ENCODE data around the gene TRIM44.
A peak's percentile ranks its signal among the peaks of the same experiment; 100 is the strongest.
"Not testable (repeated sequence)": the region's sequence is repeated elsewhere in the genome, so short reads cannot be mapped to it uniquely, and the experiment has no call there.

TRIM44 gene

DNA sequence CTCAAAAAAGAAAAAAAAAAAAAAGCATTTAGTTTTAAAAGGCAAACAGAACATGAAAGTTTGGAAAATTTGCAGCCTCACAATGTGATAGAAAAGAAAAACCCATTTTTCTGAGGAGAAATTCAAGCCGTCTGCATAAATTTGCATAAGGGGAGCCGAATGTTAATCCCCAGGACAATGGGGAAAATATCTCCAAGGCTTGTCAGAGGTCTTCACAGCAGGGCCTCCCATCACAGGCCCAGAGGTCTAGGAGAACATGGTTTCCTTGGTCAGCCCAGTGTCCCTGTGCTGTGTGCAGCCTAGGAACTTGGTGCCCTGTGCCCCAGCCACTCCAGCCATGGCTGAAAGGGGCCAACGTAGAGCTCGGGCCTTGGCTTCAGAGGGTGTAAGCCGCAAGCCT is 109.1 kb downstream of the TRIM44 start:
- TF ChIP-seq, protein P1, sequence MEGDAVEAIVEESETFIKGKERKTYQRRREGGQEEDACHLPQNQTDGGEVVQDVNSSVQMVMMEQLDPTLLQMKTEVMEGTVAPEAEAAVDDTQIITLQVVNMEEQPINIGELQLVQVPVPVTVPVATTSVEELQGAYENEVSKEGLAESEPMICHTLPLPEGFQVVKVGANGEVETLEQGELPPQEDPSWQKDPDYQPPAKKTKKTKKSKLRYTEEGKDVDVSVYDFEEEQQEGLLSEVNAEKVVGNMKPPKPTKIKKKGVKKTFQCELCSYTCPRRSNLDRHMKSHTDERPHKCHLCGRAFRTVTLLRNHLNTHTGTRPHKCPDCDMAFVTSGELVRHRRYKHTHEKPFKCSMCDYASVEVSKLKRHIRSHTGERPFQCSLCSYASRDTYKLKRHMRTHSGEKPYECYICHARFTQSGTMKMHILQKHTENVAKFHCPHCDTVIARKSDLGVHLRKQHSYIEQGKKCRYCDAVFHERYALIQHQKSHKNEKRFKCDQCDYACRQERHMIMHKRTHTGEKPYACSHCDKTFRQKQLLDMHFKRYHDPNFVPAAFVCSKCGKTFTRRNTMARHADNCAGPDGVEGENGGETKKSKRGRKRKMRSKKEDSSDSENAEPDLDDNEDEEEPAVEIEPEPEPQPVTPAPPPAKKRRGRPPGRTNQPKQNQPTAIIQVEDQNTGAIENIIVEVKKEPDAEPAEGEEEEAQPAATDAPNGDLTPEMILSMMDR (IDR thresholded peaks at IDR 0.05; ENCODE audit: low read depth, low read length, missing control alignments), result no peak
- Histone ChIP-seq H3K27me3 (replicated peaks) (no peaks in the 10 kb centered on the region), H3K4me3 (ENCODE audit: low read depth, low read length) (no peak overlapping the region), H3K27ac (no peak overlapping the region), H3K36me3 (replicated peaks) (no peaks in the 10 kb centered on the region)
- DNase-seq, result no peak
- in situ Hi-C loops (cut with HindIII; ENCODE audit: low pct_ligation_motif_present, low sequenced_read_pairs), result no loop called here

- H3K27me3 ChIP-seq (replicated peaks); H3K27ac ChIP-seq; DNase-seq; in situ Hi-C loops (cut with HindIII; ENCODE audit: low pct_ligation_motif_present, low sequenced_read_pairs); H3K36me3 ChIP-seq (replicated peaks); H3K4me3 ChIP-seq (ENCODE audit: low read depth, low read length): not testable (repeated sequence)
Measured at GRCh38 chr11:35777241-35777640, 114.7 kb downstream of the TRIM44 start.

DNA sequence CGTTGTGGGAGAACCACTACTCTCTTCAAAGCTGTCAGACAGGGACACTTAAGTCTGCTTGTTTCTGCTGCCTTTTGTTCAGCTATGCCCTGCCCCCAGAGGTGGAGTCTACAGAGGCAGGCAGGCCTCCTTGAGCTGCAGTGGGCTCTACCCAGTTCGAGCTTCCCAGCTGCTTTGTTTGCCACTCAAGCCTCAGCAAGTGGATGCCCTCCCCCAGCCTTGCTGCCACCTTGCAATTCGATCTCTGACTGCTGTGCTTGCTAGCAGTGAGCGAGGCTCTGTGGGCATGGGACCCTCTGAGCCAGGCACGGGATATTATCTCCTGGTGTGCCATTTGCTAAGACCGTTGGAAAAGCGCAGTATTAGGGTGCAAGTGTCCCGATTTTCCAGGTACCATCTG is 116.4 kb downstream of the TRIM44 start:
- H3K27me3 ChIP-seq (replicated peaks); in situ Hi-C loops (cut with HindIII; ENCODE audit: low pct_ligation_motif_present, low sequenced_read_pairs); H3K36me3 ChIP-seq (replicated peaks); H3K27ac ChIP-seq; H3K4me3 ChIP-seq (ENCODE audit: low read depth, low read length); DNase-seq: not testable (repeated sequence)

GRCh38 chr11:35779409-35779808 is 116.8 kb downstream of the TRIM44 start:
- TF ChIP-seq, protein P1 (IDR thresholded peaks at IDR 0.05; ENCODE audit: low read depth, low read length, missing control alignments), result no peak
- no peaks in the 10 kb centered on the region for H3K27me3 ChIP-seq (replicated peaks)
- no peak for DNase-seq
- in situ Hi-C loops (cut with HindIII; ENCODE audit: low pct_ligation_motif_present, low sequenced_read_pairs), result no loop called here
- no peaks in the 10 kb centered on the region for H3K36me3 ChIP-seq (replicated peaks)
- no peak overlapping the region for H3K27ac ChIP-seq
- H3K4me3 ChIP-seq (ENCODE audit: low read depth, low read length), result no peak overlapping the region

GRCh38 chr11:35780951-35781860 is 118.6 kb downstream of the TRIM44 start:
- H3K27me3 ChIP-seq (replicated peaks), result no peaks in the 10 kb centered on the region
- H3K27ac ChIP-seq, result no peak overlapping the region
- H3K4me3 ChIP-seq (ENCODE audit: low read depth, low read length), result no peak overlapping the region
- DNase-seq, result peak; percentile 46
- no peaks in the 10 kb centered on the region for H3K36me3 ChIP-seq (replicated peaks)
- TF ChIP-seq, protein P1 (IDR thresholded peaks at IDR 0.05; ENCODE audit: low read depth, low read length, missing control alignments), result no peak
- in situ Hi-C loops (cut with HindIII; ENCODE audit: low pct_ligation_motif_present, low sequenced_read_pairs), result no loop called here

DNA sequence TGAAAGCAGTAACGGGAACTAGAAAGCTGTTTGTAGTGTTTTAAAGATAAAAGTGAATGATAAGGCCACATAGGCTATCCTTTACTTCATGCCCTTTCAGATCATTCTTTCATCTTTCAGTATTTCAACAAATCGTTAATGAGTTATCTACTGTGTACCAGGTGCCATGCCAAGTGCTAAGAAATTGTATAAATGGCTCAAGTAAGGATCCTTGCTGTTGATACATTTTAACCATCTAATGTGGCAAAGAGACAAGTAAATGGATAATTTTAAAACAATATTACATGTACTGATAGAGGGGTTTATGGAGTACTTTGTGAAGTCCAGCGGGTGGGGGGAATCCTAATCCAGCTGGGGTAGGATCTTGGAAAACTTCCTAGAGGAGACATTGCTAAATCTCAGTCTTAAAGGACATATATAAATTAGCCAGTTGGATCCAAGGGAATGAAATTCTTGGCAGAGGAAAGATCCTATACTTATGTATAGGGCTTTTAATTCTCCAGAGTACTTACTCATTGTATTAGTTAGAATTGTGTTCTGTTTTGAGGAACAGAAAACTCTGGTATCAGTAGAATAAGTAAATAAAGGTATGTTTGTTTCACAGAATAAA is 119.4 kb downstream of the TRIM44 start:
- H3K36me3 ChIP-seq (replicated peaks), result no peaks in the 10 kb centered on the region
- H3K27me3 ChIP-seq (replicated peaks), result no peaks in the 10 kb centered on the region
- no peak for DNase-seq
- no peak overlapping the region for H3K4me3 ChIP-seq (ENCODE audit: low read depth, low read length)
- no peak overlapping the region for H3K27ac ChIP-seq
- TF ChIP-seq, protein P1 (IDR thresholded peaks at IDR 0.05; ENCODE audit: low read depth, low read length, missing control alignments), result no peak
- in situ Hi-C loops (cut with HindIII; ENCODE audit: low pct_ligation_motif_present, low sequenced_read_pairs), result no loop called here

All from brain microvascular endothelial cell (primary cell).